H9 (cell line): ENCODE data around the gene MZF1. TPM values are rescaled to one million over a fixed set of nuclear protein-coding genes. Genes with fewer than 3 reads are reported as not detected.

Experiments used
- DNase-seq: peaks from one replicate; pipeline ENCODE4 v3.0.0-alpha.2; 2017
- H2AFZ ChIP-seq: one replicate; pipeline ENCODE4 v1.6.1; 2013; ENCODE audit warnings: mild to moderate bottlenecking, low read length, control low read depth, moderate library complexity
- H2AK5ac ChIP-seq: 2 replicates; pipeline ENCODE4 v1.6.1; 2013; ENCODE audit warnings: low read length, control low read depth, mixed read lengths; ENCODE audit not compliant: insufficient read length
- H2BK120ac ChIP-seq: one replicate; pipeline ENCODE4 v1.6.1; 2013; ENCODE audit warnings: low read depth, mild to moderate bottlenecking, low read length, control low read depth, inconsistent platforms; ENCODE audit not compliant: poor library complexity, severe bottlenecking
- H2BK12ac ChIP-seq: 2 replicates; pipeline ENCODE4 v1.6.1; 2013; ENCODE audit warnings: low read length, control low read depth, mixed read lengths, low read depth; ENCODE audit not compliant: insufficient read length
- H2BK15ac ChIP-seq: 2 replicates; pipeline ENCODE4 v1.6.1; 2013; ENCODE audit warnings: low read depth, low read length, control low read depth
- H2BK20ac ChIP-seq: one replicate; pipeline ENCODE4 v1.6.1; 2013; ENCODE audit warnings: low read depth, mild to moderate bottlenecking, low read length, control low read depth, inconsistent platforms; ENCODE audit not compliant: poor library complexity, severe bottlenecking
- H2BK5ac ChIP-seq: 2 replicates; pipeline ENCODE4 v1.6.1; 2013; ENCODE audit warnings: low read length, control low read depth, mixed read lengths; ENCODE audit not compliant: insufficient read length
- H3K14ac ChIP-seq: 2 replicates; pipeline ENCODE4 v1.6.1; 2013; ENCODE audit warnings: low read length, control low read depth; ENCODE audit not compliant: insufficient read depth
- H3K18ac ChIP-seq: 2 replicates; pipeline ENCODE4 v1.6.1; 2013; ENCODE audit warnings: low read depth, mild to moderate bottlenecking, mixed read lengths, low read length, control low read depth; ENCODE audit not compliant: insufficient read length
- H3K23ac ChIP-seq: 2 replicates; pipeline ENCODE4 v1.6.1; 2013; ENCODE audit warnings: low read length, control low read depth, mixed read lengths, low read depth; ENCODE audit not compliant: insufficient read length
- H3K23me2 ChIP-seq: 2 replicates; pipeline ENCODE4 v1.6.1; 2013; ENCODE audit warnings: low read depth, mild to moderate bottlenecking, mixed read lengths, low read length, control low read depth; ENCODE audit not compliant: insufficient read length, poor library complexity, severe bottlenecking
- H3K27ac ChIP-seq: 2 replicates; pipeline ENCODE4 v1.5.1; 2013; ENCODE audit warnings: low read length, control low read depth, mixed read lengths, low read depth; ENCODE audit not compliant: insufficient read length
- H3K27me3 ChIP-seq: 2 replicates; pipeline ENCODE4 v1.6.1; 2013; ENCODE audit warnings: low read length, control low read depth, inconsistent platforms; ENCODE audit not compliant: insufficient read depth
- H3K4ac ChIP-seq: 2 replicates; pipeline ENCODE4 v1.6.1; 2013; ENCODE audit warnings: low read depth, mild to moderate bottlenecking, control low read depth, inconsistent platforms, low read length, moderate library complexity
- H3K4me1 ChIP-seq: 2 replicates; pipeline ENCODE4 v1.6.1; 2013; ENCODE audit warnings: low read length, control low read depth, inconsistent platforms; ENCODE audit not compliant: insufficient read depth
- H3K4me2 ChIP-seq: 2 replicates; pipeline ENCODE4 v1.6.1; 2013; ENCODE audit warnings: low read length, control low read depth, mixed read lengths; ENCODE audit not compliant: insufficient read length, insufficient read depth
- H3K56ac ChIP-seq: 2 replicates; pipeline ENCODE4 v1.6.1; 2013; ENCODE audit warnings: low read depth, mild to moderate bottlenecking, mixed read lengths, low read length, control low read depth; ENCODE audit not compliant: insufficient read length
- H3K79me1 ChIP-seq: 2 replicates; pipeline ENCODE4 v1.6.1; 2013; ENCODE audit warnings: low read depth, mild to moderate bottlenecking, moderate library complexity, low read length, control low read depth, inconsistent platforms; ENCODE audit not compliant: insufficient read depth, poor library complexity, severe bottlenecking
- H3K79me2 ChIP-seq: 2 replicates; pipeline ENCODE4 v1.6.1; 2013; ENCODE audit warnings: low read length, control low read depth, inconsistent platforms; ENCODE audit not compliant: insufficient read depth
- H3K9ac ChIP-seq: 2 replicates; pipeline ENCODE4 v1.6.1; 2013; ENCODE audit warnings: low read length, control low read depth, mixed read lengths; ENCODE audit not compliant: insufficient read length; ENCODE audit errors: extremely low read depth
- H3K9me3 ChIP-seq: one replicate; pipeline ENCODE4 v1.6.1; 2013; ENCODE audit warnings: low read depth, low read length, inconsistent platforms; ENCODE audit not compliant: control insufficient read depth
- H3T11ph ChIP-seq: one replicate; pipeline ENCODE4 v1.6.1; 2013; ENCODE audit warnings: mild to moderate bottlenecking, low read length, control low read depth, inconsistent platforms
- H4K20me1 ChIP-seq: one replicate; pipeline ENCODE4 v1.6.1; 2013; ENCODE audit not compliant: control insufficient read depth, insufficient read length, insufficient read depth
- H4K5ac ChIP-seq: 2 replicates; pipeline ENCODE4 v1.6.1; 2013; ENCODE audit warnings: low read depth, mild to moderate bottlenecking, mixed read lengths, low read length, control low read depth; ENCODE audit not compliant: insufficient read length
- H4K8ac ChIP-seq: replicated peaks from 2 replicates; pipeline ENCODE4 v1.6.1; 2013; ENCODE audit warnings: low read length, control low read depth, mixed read lengths, low read depth; ENCODE audit not compliant: insufficient read length
- H4K91ac ChIP-seq: 2 replicates; pipeline ENCODE4 v1.6.1; 2013; ENCODE audit warnings: low read depth, mild to moderate bottlenecking, moderate library complexity, mixed read lengths, low read length, control low read depth; ENCODE audit not compliant: insufficient read length
- H3K27ac Mint-ChIP-seq, 3 experiments: 2 replicates in 2 of 3; 3 replicates in 1 of 3; pipeline ENCODE4 v1.8.0; 2020 to 2021; ENCODE audit warnings: mixed read lengths in 3 of 3, mild to moderate bottlenecking in 1 of 3, moderate library complexity in 1 of 3
- H3K27me3 Mint-ChIP-seq: 2 replicates; pipeline ENCODE4 v1.8.0; 2021; ENCODE audit warnings: low read depth, mild to moderate bottlenecking, moderate library complexity, mixed read lengths
- H3K36me3 Mint-ChIP-seq, 3 experiments: 2 replicates in 2 of 3; 3 replicates in 1 of 3; pipeline ENCODE4 v1.8.0; 2020 to 2021; ENCODE audit warnings: low read depth in 3 of 3, mixed read lengths in 3 of 3; ENCODE audit not compliant: insufficient read depth in 1 of 3
- H3K4me1 Mint-ChIP-seq, 2 experiments: 2 replicates each; pipeline ENCODE4 v1.8.0; 2020; ENCODE audit warnings: mixed read lengths in 2 of 2
- H3K4me3 Mint-ChIP-seq, 2 experiments: 2 replicates in 1 of 2; 3 replicates in 1 of 2; pipeline ENCODE4 v1.8.0; 2020 to 2021; ENCODE audit warnings: mild to moderate bottlenecking in 2 of 2, mixed read lengths in 2 of 2, moderate library complexity in 1 of 2
- H3K9me3 Mint-ChIP-seq, 2 experiments: 2 replicates in 1 of 2; 3 replicates in 1 of 2; pipeline ENCODE4 v1.8.0; 2020; ENCODE audit warnings: mild to moderate bottlenecking in 2 of 2, mixed read lengths in 2 of 2, moderate library complexity in 1 of 2
- WGBS: extraction: QIAGEN DNeasy Blood & Tissue Kit; methylation state at CpG from one replicate; pipeline ENCODE4 v1.1.7; 2013; ENCODE audit warnings: missing lambda C conversion rate, low lambda C conversion rate, mixed read lengths; ENCODE audit not compliant: insufficient read length; ENCODE audit errors: extremely low coverage; 5-methylcytosine and 5-hydroxymethylcytosine counted together
- total RNA-seq: library from RNA; stranded (reverse); gene quantifications from 2 replicates; pipeline ENCODE4 v1.2.1, GENCODE V29; 2021
- TF ChIP-seq, protein P1 (sequence below): fragments of 200-600 bp; sonication (generic); conservative IDR thresholded peaks from 3 replicates; pipeline ENCODE4 v1.8.0; 2021; ENCODE audit warnings: antibody characterized with exemption, mild to moderate bottlenecking

MZF1 gene
- total RNA-seq, 1 experiment from 2014 or later = 23.6 TPM

DNA sequence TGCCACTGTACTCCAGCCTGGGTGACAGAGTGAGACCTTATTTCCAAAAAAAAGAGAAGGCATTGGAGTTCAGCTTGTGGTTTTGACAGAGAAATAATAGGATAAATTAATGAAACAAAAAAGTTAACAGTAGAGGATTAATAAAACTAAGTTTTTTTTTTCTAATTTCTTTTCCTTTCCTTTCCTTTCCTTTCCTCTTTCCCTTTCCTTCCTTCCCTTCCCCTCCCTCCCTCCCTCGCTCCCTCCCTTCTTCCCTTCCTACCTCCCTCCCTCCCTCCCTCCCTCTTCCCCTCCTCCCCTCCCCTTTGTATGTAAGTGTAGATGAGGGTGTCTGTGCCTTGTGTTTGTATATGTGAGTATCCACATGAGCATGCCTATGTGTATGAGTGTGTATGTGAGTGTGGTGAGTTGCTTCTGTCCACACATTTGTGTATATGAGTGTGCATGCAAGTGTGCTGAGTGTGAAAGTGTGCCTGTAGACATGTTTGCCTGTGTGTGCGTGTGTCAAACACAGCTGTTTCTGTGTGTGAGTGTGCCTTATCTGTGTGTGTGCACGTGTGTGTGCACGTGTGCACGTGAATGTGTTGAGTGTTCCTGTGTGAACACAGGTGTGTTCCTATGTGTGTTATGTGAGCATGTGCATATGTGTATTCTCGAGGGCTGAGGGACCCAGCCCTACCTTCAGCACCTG lies 12.5 kb upstream of the MZF1 start:
- Histone ChIP-seq H3T11ph (no peak overlapping the region), H4K8ac (no peak overlapping the region), H4K91ac (no peak overlapping the region), H4K20me1 (no peaks in the 10 kb centered on the region), H2BK5ac (no peak overlapping the region), H4K5ac (no peak overlapping the region), H2BK120ac (no peak overlapping the region), H3K14ac (no peak overlapping the region), H2AK5ac (no peak overlapping the region), H3K23me2 (no peaks in the 10 kb centered on the region), H3K56ac (no peak overlapping the region), H3K9me3 (no peaks in the 10 kb centered on the region), H2BK20ac (no peak overlapping the region), H2AFZ (no peak overlapping the region), H3K79me1 (no peaks in the 10 kb centered on the region), H3K4me1 (no peaks in the 10 kb centered on the region), H3K23ac (no peak overlapping the region), H3K27me3 (no peaks in the 10 kb centered on the region), H2BK12ac (no peak overlapping the region), H3K4me2 (no peak overlapping the region), H3K18ac (no peak overlapping the region), H3K27ac (no peak overlapping the region), H3K4ac (no peak overlapping the region), H2BK15ac (no peak overlapping the region), H3K79me2 (no peaks in the 10 kb centered on the region), H3K9ac (no peak overlapping the region)
- TF ChIP-seq, protein P1, sequence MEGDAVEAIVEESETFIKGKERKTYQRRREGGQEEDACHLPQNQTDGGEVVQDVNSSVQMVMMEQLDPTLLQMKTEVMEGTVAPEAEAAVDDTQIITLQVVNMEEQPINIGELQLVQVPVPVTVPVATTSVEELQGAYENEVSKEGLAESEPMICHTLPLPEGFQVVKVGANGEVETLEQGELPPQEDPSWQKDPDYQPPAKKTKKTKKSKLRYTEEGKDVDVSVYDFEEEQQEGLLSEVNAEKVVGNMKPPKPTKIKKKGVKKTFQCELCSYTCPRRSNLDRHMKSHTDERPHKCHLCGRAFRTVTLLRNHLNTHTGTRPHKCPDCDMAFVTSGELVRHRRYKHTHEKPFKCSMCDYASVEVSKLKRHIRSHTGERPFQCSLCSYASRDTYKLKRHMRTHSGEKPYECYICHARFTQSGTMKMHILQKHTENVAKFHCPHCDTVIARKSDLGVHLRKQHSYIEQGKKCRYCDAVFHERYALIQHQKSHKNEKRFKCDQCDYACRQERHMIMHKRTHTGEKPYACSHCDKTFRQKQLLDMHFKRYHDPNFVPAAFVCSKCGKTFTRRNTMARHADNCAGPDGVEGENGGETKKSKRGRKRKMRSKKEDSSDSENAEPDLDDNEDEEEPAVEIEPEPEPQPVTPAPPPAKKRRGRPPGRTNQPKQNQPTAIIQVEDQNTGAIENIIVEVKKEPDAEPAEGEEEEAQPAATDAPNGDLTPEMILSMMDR = no peak
- Mint-ChIP-seq H3K27ac (no peak overlapping the region), H3K9me3 (no peaks in the 10 kb centered on the region), H3K27me3 (no peaks in the 10 kb centered on the region), H3K4me1 (peaks cover 6 to 8% of the 10 kb centered on the region in 2 experiments), H3K4me3 (no peak overlapping the region), H3K36me3 (peaks cover 13 to 19% (median 14%) of the 10 kb centered on the region in 3 experiments)
- DNase-seq = peak; percentile 14
- WGBS = no CpG with 5 or more reads among the region's 6 CpGs
